DMS153 (cell line): ENCODE data around the gene AFAP1L1.

Source experiments
- DNase-seq: peaks from one replicate; lab custom pipeline; 2025; lab: John Stamatoyannopoulos, UW

The AFAP1L1 gene

DNA sequence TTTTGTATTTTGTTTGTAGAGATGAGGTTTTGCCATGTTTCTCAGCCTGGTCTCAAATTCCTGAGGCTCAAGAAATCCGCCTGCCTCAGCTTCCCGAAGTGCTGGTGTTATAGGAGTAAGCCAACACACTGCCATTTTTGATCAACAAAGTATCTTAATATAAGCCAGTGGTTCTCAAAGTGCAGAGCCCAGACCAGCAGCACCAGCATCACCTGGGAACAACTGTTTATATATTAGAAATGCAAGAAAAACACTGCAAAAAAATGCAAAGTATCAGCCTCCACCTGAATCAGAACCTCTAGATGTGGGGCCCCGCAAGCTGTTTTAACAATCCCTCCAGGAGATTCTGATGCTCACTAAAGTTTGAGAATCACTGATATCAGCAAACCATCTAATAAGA lies 101.3 kb downstream of the AFAP1L1 start:
- no peak for DNase-seq

DNA sequence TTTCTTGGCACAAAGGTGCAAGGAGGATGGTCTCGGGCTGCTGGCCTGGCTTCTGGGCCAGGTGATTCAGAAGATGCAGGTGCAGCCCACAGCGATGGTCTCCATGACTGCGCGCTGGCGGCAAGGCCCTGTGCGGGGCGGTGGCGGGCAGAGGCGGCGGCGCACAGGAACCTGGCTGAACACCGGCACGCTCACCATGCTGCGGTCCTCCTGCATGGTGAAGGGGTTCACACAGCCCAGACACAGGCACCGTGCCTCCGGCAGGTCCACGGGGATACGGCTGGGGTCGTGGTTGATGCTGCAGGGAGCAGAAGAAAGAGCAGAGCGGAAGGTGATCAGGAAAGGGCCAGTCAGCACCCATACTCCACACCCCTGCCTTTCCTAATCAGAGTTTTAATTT lies 102.6 kb downstream of the AFAP1L1 start:
- no peak for DNase-seq

DNA sequence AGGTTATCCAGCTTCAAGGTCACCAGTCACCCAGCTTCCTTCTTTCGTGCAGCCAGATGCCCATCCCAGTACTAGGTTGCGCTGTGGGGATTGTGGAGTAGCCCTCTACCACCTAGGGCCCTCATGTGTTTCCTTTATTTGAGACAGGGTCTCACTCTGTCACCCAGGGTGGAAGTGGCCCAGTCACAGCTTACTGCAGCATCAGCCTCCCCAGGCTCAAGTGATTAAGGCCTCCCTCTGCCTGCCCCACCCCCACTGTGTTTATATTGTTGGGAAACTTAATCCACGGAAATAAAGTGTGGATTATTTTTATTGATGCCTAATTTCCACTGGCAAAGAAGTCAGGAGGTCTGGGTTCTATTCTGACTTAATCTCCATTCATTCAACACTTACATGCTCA lies 103.1 kb downstream of the AFAP1L1 start:
- no peak for DNase-seq

DNA sequence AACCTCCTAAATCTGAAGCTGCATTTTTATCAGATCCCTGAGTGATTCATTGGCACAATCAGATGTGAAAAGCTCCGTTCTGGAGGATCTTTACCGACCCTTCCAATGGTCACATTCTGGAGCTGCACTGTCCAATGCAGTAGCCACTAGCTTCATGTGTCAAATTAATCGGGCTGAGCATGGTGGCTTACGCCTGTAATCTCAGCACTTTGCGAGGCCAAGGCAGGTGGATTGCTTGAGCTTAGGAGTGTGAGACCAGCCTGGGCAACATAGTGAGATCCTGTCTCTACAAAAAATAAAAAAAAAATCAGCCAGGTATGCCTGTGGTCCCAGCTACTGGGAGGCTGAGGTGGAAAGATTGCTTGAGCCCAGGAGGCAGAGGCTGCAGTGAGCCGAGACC lies 103.8 kb downstream of the AFAP1L1 start:
- no peak for DNase-seq

DNA sequence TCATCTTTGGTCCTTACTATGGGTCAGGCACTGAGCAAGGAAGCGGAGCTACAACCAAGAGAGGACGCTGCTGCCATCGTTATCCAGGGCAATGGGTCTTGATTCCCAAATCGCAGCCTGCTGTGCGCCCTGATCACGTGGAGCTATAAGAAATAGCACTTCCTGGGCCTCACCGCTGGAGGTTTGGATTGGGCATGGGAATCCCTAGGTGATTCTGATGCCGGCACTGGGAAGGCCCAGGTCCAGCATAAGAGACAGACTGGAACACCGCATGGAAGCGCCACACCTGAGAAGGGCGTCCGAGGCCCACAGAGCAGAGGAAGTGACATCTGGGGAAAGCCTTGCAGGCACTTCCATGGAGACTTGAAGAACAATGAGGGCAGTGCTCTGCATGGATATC lies 104.4 kb downstream of the AFAP1L1 start:
- DNase-seq: no peak

DNA sequence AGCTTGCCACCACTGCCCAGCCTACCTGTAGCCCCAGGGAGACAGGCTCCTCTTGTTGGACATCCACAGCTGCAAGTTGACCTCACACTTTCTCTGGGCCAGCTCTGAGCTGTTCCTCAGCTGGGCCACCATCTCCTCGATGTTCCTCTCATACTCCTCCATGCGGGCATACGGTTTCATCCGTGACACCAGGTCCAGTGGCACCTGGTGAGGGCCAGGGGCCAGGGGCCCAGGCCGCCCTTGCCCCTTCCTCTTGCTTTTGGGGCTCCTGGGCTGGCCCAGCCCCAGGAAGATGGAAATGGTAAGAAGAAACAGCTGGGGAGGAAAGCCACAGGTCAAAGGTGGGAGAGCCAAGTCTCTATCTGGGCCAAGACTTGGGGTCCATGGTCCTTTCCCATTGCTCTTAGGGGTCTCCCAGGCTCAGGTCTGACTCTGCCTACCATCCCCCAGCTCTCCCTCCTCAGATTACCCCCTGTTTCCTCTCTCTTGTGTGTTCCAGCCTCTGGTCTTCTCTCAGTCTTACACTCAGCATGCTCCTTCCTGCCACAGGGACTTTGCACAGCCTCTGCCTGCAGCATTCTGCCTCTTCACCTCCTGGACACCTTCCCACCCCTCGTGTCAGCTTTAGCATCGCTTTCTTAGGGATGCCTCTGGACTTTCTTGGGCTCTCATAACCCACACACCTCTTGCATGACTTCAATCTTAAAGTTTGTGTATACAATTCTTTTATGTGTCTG lies 105.2 kb downstream of the AFAP1L1 start:
- DNase-seq: no peak

DNA sequence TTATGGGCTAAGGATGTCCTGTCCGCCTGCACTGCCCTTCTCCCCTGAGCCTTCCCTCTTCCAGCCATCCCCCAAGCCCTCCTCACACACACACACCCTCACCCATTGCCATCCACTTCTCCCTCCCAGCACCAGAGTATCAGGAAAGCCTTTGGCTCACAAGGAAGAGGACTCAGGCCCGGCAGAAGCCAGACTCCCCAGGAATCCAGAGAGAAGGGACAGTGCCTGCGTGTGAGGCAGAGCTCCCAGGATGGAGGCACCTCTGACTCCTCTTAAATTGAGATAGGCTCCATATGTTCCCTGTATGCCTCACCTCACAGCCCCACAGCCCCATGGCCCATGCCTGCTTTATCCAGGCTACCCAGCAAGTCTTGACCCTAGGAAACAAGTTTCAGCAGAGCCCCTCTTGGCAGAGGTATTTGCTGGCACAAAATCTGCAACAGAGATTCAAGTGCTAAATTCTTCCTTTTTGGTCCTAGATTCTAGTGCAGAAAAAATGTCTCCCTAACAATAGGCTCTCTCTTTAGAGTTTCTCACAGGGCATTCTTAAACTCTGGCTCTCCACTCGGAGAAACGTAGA lies 106.7 kb downstream of the AFAP1L1 start:
- no peak for DNase-seq

DNA sequence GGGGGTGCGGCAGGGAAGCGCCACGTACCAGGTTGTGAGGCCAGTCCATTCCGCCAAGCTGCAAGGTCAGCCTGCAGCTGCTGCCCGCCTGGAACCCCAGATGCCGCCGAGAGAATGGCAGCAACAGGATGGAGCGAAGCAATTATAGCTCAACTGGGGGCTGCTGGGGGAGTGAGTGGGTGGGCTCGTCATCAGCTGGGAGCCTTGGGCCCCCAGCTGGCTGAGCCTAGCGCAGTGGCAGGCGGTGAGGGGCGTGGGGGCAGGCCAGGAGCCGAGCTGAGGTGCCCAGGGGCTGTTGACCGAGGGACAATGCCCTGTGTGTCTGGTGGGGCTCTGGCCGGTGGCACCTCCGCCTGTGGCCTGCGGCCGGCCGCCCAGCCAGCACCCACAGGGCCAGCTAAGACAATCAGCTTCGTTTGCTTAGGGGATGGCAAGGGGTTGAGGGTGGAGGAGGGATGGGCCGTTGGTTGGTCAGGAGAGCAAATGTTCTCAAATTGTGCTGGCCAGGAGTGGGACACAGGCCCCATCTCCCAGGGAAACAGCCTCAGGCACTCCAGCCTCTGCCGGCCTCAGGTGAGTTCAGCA lies 107.6 kb downstream of the AFAP1L1 start, which contains the start of gene IL17B:
TSS of gene IL17B (minus strand) at position 116 of the 585 bp plus-strand sequence. CDS start at position 49, 67 bp downstream.
- DNase-seq: no peak

DNA sequence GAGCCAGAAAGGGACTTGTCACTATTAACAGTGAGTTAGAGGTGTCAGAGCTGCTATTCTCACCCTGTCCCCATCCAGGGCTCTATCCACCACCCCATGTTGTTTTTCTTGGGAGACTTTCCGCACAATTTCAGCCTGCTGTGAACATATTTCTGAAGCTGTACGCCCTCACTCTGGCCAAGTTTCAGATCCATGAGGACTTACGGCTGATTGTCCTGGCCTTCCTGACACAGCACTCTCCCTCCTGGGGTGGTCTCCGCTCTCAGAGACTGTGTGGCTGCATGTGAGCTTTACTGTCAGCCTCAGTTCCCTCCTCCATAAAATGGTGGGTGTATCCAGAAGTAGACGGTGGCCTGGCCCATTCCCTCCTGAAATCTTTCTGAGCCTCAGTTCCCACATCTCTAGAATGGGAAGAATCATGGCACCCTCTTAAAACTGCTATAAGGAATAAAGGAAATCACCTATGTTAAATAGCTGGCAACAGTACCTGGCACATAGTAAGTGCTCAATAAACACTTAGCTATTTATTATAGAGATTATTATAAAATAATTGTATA lies 108.2 kb downstream of the AFAP1L1 start:
- no peak for DNase-seq

DNA sequence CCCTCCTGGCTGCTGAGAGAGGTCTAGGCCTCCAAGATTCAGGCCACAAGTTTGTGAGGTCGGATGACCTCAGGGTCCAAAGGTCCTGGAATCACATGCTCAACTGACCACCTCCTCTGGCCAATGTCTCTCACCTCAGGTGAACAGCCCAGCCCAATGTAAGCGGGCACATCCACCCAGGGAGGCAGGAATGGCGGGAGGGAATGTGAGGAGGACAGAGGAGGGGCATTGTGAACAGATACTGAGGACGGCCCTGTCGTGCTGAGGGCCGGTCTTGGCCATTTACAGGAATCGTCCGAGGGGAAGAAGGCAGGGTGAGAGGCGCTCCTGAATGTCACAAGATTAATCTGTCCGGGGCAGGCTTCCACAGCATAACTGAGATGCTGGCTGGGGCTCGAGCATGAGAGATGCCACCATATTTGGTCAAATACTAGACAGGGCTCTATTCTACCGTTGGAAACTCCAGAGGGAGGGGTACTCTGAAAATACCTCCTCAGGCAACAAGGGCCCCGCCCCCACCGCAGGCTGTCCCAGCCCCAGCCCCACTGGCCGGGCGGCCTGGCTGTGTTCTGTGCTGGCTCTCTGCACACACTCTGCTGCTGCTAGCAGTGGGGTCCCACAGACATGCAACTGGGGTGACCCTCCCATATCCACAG lies 108.9 kb downstream of the AFAP1L1 start:
- no peak for DNase-seq

DNA sequence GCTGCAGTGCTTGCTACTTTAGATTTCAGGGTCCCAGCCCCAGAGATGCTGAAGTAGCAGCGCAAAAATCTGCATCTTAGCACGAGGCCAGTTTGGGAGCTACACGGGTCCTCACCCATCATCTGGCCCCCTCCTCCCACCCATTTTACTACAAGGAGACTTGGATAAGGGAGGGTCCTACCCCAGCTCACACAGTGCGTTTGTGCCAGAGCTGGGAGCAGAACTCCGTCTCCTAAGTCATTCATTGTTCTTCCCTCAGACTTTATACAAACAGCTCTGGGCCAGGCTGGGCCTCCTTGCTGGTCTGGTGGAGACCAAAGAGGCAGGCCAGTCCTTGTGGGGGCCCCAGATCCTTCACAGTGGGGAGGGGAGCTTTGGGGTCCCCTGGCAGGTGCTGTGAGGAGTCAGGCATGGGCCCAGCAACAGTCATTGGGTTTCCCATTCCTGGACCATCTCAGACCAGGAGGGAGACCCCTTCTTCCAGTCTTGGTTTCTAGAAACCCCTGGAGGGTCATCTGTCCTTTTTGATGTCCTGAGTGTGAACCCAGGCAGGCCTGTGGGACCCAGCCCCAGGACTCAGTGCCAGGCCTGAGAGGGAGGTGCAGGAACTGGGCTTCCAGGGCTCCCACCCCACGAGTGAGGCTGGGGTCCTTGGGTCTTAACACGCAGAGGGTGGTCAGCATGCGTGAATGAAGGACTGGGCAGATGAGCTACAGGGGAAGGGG lies 109.8 kb downstream of the AFAP1L1 start:
- DNase-seq: no peak

DNA sequence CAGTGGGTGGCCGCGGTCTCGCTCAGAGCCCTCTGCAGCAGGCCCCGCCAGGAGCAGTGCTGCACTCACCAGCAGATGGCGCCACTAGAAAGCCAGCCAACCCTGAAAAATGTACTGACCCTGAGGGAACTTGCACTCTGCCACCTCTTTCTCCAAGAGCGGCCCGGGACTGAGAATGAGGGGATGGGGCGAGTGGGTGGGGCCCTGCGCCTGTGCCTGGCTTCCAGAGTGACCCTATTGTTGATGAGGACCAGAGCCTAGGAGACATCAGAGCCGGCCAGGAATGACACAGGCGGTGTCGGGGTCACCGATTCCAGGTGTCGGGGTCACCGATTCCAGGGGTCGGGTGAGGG lies 110.3 kb downstream of the AFAP1L1 start:
- peak; percentile 7 for DNase-seq

DNA sequence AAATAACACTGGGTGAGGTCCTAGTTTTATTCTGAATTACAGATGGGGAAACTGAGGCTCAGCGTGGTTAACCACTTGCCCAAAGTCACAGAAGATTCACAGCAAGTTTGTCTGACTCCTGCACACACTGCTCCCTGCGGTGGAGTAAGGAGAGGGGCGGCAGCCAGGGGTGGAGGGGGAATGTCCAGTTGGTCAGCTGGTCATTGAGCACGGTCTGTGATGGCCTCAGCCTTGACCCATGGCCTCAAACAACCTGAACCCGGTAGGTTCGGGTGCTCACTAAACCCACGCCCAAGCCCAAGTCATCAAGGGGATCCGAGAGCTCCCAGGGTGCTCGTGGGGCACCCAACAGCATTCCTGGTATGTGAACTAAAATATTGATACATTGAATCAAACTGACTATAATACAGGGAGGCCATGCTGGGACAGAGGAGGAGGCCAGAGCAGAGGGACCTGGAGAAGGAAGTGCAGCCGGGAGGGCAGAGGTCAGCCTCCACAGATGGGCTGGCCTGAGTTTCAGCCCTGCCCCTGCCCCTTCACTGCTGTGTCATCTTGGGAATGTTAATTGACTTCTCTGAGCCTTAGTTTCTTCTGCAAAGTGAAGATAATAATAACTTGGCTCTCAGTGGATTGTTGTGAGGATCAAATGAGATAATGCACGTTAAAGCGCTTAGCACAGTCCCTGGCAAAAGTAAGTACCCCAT lies 111.0 kb downstream of the AFAP1L1 start:
- DNase-seq: no peak

DNA sequence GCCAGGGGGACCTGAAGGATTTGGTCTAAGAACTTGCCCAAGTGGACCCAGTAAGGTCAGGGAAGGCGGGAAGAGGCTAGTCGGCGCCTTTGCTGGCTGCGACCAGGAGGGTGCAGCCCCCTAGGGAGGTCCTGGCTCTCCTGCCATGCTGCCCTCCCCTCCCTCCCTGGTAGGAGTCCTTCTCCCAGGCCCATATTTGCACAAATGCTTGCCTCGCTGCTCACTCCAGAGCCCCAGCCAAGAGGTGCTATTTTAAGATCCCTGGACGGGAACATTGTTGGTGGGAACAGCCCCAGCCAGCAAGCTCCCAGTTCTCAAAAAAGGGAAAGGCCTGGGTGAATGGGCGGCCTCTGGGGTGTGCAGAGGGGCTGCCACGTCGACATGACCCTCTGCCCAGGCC lies 111.7 kb downstream of the AFAP1L1 start:
- DNase-seq: no peak

DNA sequence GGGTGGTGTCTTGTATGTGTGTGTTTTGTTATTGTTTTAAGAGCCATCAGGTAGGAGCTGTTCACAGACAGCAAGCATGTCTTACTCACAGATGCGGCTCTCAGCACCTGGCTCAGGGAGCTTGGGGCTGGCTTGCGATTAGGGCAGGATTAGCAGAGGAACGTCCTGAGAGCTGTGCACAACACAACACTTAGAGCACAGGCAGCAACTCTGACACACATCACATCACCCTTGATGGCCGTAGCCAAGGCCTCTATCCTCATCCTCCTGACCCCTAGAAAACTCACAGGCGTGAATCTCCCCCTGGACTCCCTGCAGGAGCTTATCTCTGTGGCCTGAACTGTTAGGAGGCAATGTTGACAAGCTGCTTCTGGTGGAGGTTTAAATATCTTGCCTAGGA lies 114.5 kb downstream of the AFAP1L1 start:
- DNase-seq: no peak

DNA sequence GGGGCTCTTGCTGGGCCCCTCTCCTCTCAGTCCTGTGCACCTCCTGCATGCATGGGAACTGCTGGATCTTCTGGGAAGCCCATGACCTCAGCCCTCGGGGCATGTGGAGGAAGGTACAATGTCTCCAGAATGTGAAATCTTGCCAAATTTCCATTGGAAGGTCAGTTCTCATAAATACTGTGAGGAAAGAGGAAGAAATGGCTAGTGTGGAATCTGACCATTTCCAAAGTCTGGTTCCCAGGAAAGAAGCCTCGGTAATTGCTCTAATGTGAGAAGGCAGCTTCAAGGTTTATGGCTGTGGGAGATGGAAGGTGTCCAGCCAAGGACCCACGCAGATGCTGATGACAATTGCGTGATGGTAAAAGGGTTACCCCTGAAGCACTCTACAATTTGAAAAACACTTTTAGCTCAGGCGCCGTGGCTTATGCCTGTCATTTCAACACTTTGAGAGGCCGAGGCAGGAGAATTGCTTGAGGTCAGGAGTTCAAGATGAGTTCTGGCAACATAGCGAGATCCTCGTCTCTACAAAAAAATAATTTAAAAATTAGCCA lies 115.5 kb downstream of the AFAP1L1 start:
- no peak for DNase-seq

DNA sequence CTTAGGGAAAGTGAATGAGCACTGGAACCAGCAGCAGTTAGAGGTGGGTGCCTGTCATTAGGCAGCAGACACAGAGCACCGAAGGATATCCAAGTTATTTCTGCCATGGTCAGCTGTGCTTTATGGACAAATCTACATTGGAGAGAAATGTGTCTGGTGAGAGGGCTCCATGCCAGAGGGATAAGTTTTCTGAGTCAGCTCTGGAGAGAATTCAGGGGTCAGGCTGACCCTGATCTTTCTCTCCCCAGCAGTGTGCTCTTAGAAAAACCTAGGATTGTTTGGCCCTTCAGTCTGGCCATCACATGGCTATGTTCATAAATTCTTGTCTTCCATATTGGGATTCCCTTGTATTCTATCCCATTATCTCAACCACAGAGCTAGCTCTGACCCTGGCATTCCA lies 116.3 kb downstream of the AFAP1L1 start:
- no peak for DNase-seq

DNA sequence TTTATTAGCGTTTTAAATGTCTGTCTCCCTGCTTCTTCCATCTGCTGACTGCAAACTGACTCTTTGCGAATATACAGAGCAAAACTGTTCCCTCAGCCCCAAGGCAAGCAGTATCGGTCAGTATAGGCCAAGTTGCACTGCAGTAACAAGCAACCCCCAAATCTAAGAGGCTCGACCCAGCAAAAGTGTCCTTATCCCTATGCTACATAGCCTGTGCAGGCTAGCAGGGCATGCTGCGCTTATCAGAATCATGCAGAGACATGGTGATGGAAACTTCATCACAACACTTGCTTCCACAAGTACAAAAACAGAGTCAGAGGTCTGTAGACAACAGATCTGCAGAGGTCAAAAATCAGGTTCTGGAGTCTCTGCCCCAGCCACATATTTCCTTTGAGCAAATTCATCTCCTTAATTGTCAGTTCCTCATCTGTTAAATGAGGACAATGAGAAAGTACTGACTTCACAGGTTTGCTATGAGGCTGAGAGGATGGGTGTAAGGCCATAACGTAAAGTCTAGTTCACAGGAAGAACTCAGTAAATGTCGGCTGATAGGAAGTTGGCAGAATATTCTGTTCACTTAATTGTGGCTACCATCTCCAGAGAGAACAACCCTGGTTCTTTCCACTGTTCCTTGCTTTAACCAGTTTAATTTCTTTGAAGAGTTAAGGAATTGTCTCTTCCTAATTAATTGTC lies 117.0 kb downstream of the AFAP1L1 start:
- DNase-seq: no peak

DNA sequence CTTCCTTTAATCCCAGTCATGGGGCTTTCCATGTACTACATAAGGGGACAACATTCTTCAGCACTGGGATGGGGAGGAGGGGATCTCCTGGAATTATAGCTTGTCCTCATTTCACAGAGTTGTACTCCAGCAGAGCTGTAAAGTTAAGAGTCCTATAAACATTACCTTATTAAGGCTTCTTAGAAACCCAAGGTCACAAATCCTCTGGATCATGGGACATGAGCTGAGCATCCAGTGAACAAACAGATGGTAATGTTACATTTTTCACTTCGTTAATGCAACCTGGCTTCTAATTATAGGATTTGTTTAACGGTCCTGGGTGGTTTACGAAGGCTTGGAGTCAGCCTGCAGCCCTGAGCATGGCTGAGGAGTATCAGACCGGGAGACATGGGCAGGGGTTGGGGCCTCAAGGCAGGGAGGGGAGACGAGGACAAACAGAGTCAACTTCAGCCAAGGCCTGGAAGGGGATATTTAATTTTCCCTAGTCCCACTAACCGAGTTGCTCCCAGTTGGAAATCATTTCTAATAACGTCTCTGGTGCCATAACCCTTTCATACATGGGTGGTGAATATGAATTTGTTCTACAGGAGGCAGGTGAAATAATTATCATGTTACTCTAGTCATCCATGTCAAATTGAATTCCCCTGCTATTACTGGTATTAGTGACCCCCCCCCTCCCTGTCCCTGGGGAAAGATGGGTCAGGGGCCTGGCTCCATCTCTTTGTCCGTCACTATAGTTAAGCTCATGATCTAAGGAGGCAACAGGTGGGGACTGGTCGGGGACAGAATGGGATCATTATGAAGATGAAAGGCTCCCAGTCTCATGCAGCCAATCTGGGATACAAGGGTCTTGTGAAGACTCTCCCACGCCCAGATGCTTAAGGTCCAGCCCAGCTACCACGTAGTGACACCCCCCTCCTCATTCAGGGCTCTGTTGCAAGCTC lies 118.2 kb downstream of the AFAP1L1 start:
- no peak for DNase-seq
